Activated CD8-positive, alpha-beta T cell treated with anti-CD3 and anti-CD28 coated beads for 36 hours (primary cell): Measurements from ENCODE around the gene PRKCQ. TPM values are rescaled to one million over a fixed set of nuclear protein-coding genes. Genes with fewer than 3 reads are reported as not detected.
A peak's percentile ranks its signal among the peaks of the same experiment; 100 is the strongest.

Source experiments
- ATAC-seq: fragments of 200-7000 bp; cut with Tn5 transposase; one replicate; pipeline ENCODE4 v1.10.0; 2021; ENCODE audit warnings: mild to moderate bottlenecking, moderate library complexity
- CTCF ChIA-PET: fragments of 350-600 bp; sonication (Branson Sonifier 250); formaldehyde crosslinking; loops from one replicate; lab custom pipeline; 2021; ENCODE audit warnings: antibody characterized with exemption; lab: Charles Lee
- POLR2A ChIA-PET: fragments of 350-600 bp; sonication (Branson Sonifier 250); formaldehyde crosslinking; loops from one replicate; lab custom pipeline; 2021; ENCODE audit warnings: antibody characterized with exemption; lab: Charles Lee
- DNase-seq: peaks from one replicate; pipeline ENCODE4 v3.0.0-alpha.2; 2020
- H3K27ac Mint-ChIP-seq: one replicate; pipeline ENCODE4 v1.8.0; 2021; ENCODE audit warnings: mild to moderate bottlenecking, mixed read lengths
- H3K27me3 Mint-ChIP-seq: one replicate; pipeline ENCODE4 v1.8.0; 2021; ENCODE audit warnings: mixed read lengths
- H3K36me3 Mint-ChIP-seq: one replicate; pipeline ENCODE4 v1.8.0; 2021; ENCODE audit warnings: low read depth, mixed read lengths
- H3K4me1 Mint-ChIP-seq: one replicate; pipeline ENCODE4 v1.8.0; 2021; ENCODE audit warnings: low read depth, mixed read lengths
- H3K4me3 Mint-ChIP-seq: one replicate; pipeline ENCODE4 v1.8.0; 2021; ENCODE audit warnings: mild to moderate bottlenecking, moderate library complexity, mixed read lengths
- H3K9me3 Mint-ChIP-seq: one replicate; pipeline ENCODE4 v1.8.0; 2021; ENCODE audit warnings: mixed read lengths
- intact Hi-C: fragments of 100-400 bp; cut with micrococcal nuclease; formaldehyde crosslinking; loops from one replicate; pipeline ENCODE4 v1.10.0; 2022
- total RNA-seq, 2 experiments: library from RNA; stranded (reverse); gene quantifications; one replicate each; pipeline ENCODE4 v1.2.3, GENCODE V29; 2021
- TF ChIP-seq, protein P1 (sequence below): fragments of 200-600 bp; IDR thresholded peaks from one replicate; pipeline ENCODE4 v1.8.0; 2022; ENCODE audit warnings: antibody characterized with exemption, mild to moderate bottlenecking

PRKCQ gene
- total RNA-seq, 2 experiments from 2014 or later: 46.3 to 47.1 TPM

DNA sequence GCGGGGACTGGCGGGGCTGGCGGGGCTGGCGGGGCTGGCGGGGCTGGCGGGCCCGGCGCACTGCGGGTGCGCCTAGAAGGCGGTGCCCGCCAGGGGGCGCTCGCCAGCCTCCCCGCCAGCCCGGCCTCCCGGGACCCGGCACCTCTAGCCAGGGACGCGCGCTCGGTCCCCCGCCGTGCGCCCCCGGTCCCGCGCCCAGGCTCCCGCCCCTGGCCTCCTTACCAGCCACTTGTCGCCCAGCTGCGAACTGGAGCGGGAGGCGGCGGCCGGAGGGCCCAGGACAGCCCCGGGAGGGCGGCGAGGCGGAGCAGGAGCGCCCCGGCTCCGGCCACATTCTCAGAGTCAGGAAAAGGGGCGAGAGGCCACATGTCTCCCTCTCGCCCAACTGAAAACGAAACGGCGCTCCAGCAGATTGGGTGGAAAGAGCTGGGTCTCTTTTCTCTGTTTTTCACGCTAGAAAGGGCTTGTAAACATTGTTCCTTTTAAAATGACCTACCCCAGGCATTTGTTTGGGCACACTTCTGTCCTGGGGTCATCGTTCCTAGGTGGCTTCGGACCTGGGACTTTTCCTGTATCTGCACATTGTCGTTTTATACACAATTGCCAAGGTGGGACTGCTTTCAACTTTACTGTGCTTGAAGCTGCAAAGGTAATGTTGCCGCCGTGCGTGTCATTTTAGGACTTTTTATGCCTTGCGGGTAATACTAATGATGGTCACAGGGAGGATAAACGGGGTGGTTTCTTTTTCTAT lies 378 bp upstream of the PRKCQ start:
- H3K9me3 Mint-ChIP-seq: no peaks in the 10 kb centered on the region

DNA sequence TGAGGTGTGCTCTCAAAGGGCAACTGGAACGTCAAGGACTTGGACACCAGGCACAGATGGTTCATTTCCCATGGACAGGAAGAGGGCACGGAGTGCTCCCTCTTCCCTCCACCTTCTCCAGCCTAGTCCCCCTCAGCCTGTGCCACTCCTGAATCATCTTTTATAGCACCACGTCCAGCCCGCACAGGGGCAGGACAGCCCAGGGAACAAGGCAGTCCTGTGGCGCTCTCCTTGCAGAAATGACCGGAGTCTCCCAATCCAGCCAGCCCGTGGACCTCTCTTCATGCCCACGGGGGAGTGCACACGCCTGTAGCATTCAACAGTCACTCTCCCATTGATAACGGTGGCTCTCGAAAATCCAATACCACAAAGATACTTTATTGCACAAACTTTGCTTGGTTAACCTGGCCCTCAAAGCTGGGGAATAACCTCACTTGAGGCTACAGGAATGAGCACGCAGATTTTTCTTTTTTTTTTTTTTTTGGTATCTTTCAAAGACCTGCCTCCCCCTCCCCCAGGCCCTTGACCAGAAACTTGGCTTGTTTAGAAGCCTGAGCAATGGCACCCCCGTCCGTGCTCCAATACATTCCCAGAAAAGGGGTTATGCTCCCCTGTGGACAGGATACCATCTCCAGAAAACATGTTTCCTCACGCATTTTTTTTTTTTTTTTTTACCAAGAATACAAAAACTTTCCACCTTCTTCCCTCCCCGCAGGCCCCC lies 733 bp downstream of the PRKCQ start:
- Mint-ChIP-seq H3K27me3 (no peaks in the 10 kb centered on the region), H3K36me3 (peaks cover 68% of the 10 kb centered on the region), H3K9me3 (no peaks in the 10 kb centered on the region), H3K4me1 (peaks cover 47% of the 10 kb centered on the region), H3K27ac (peak overlapping the region; percentile 94), H3K4me3 (peak overlapping the region; percentile 85)
- DNase-seq (peak; percentile 70), ATAC-seq (peak; percentile 1)
- TF ChIP-seq, protein P1, sequence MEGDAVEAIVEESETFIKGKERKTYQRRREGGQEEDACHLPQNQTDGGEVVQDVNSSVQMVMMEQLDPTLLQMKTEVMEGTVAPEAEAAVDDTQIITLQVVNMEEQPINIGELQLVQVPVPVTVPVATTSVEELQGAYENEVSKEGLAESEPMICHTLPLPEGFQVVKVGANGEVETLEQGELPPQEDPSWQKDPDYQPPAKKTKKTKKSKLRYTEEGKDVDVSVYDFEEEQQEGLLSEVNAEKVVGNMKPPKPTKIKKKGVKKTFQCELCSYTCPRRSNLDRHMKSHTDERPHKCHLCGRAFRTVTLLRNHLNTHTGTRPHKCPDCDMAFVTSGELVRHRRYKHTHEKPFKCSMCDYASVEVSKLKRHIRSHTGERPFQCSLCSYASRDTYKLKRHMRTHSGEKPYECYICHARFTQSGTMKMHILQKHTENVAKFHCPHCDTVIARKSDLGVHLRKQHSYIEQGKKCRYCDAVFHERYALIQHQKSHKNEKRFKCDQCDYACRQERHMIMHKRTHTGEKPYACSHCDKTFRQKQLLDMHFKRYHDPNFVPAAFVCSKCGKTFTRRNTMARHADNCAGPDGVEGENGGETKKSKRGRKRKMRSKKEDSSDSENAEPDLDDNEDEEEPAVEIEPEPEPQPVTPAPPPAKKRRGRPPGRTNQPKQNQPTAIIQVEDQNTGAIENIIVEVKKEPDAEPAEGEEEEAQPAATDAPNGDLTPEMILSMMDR: no peak
- intact Hi-C loops: loop anchor here (2.0 to 5.0 kb wide), 3 partner anchors 37 to 87 kb away; no protein-coding TSS in a partner anchor
- POLR2A ChIA-PET: interaction anchor here (0.6 to 6.4 kb wide), 8 partner anchors 14 to 105 kb away, joined by 3 to 85 read pairs (median 12); no protein-coding TSS in a partner anchor
- CTCF ChIA-PET: interaction anchor here (1.0 to 4.2 kb wide), 6 partner anchors 21 to 162 kb away, joined by 3 to 32 read pairs (median 5); no protein-coding TSS in a partner anchor

More for the DNA sequence above, 378 bp upstream of the PRKCQ start:
- Mint-ChIP-seq H3K27me3 (no peaks in the 10 kb centered on the region), H3K4me1 (peaks cover 41% of the 10 kb centered on the region), H3K4me3 (peak overlapping the region; percentile 98), H3K36me3 (peaks cover 73% of the 10 kb centered on the region), H3K27ac (peak overlapping the region; percentile 98)
- POLR2A ChIA-PET: interaction anchor here (0.5 to 6.4 kb wide), 18 partner anchors 13 to 770 kb away, joined by 3 to 85 read pairs (median 6); no protein-coding TSS in a partner anchor
- TF ChIP-seq, protein P1: peak; percentile 40
- peak; percentile 56 for ATAC-seq
- peak; percentile 87 for DNase-seq
- CTCF ChIA-PET: interaction anchor here (0.6 to 4.3 kb wide), 33 partner anchors 9 to 164 kb away, joined by 3 to 45 read pairs (median 5); no protein-coding TSS in a partner anchor
- intact Hi-C loops: loop anchor here (2.0 to 10.0 kb wide), 5 partner anchors 20 to 526 kb away; no protein-coding TSS in a partner anchor

DNA sequence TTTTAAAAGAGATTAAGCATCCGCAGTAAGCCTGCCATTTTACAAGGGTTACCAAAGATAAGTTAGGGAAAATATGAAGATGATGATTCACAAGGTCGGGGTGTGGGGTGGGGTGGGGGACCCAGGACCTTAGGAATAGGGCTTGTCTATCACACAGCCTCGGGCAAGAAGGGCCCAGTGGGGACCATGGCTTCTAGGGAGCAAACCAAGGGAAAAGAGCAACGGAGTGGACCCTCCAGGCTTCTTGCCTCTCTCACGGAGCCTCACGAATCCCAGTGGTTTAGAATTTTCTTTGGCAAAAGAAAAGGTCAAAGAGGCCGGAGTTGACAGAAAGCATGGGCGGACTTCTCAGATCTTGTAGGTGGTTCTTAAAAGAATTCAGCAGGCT lies 1.3 kb downstream of the PRKCQ start:
- CTCF ChIA-PET: interaction anchor here (0.6 to 4.2 kb wide), 13 partner anchors 12 to 161 kb away, joined by 3 to 32 read pairs (median 5); no protein-coding TSS in a partner anchor
- intact Hi-C loops: loop anchor here (2.0 to 5.0 kb wide), 3 partner anchors 36 to 88 kb away; no protein-coding TSS in a partner anchor
- ATAC-seq (no peak), DNase-seq (no peak)
- peaks cover 52% of the 10 kb centered on the region for H3K4me1 Mint-ChIP-seq
- H3K9me3 Mint-ChIP-seq: no peaks in the 10 kb centered on the region
- H3K4me3 Mint-ChIP-seq: peak overlapping the region; percentile 85
- peak overlapping the region; percentile 94 for H3K27ac Mint-ChIP-seq
- H3K27me3 Mint-ChIP-seq: no peaks in the 10 kb centered on the region
- TF ChIP-seq, protein P1: no peak
- peaks cover 65% of the 10 kb centered on the region for H3K36me3 Mint-ChIP-seq
- POLR2A ChIA-PET: interaction anchor here (0.5 to 6.4 kb wide), 10 partner anchors 9 to 517 kb away, joined by 3 to 85 read pairs (median 4); no protein-coding TSS in a partner anchor

DNA sequence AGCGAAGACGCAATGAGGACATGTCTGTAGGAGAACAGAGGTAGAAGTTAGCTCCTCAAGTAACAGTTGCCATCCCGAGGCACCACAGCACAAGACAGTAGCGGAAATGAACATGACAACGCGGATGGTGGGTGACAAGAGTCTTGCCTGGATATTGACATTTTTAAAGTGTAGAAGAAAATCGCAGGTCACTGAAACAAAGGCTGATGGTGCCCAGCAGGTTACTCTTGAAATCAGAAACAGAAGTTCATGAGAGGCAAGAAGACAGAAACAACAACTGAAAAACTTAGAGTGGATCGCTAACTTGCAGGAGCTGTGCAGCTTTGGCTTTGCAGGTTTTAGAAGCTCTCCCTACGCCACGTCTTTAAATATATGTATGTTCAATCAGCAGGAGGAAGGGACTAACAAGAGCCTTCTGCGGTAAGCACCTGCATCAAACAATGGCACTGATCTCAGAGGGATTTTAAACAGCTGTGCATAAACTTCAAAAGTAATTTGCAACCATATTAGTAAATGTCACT lies 1.8 kb downstream of the PRKCQ start:
- ChIA-PET CTCF (interaction anchor here (0.6 to 2.1 kb wide), 17 partner anchors 11 to 161 kb away, joined by 3 to 11 read pairs (median 4); no protein-coding TSS in a partner anchor), POLR2A (interaction anchor here (0.5 to 1.4 kb wide), 12 partner anchors 9 to 517 kb away, joined by 3 to 10 read pairs (median 3); no protein-coding TSS in a partner anchor)
- no peaks in the 10 kb centered on the region for H3K9me3 Mint-ChIP-seq
- H3K36me3 Mint-ChIP-seq: peaks cover 65% of the 10 kb centered on the region
- peak overlapping the region; percentile 85 for H3K4me3 Mint-ChIP-seq
- DNase-seq (peak; percentile 66), ATAC-seq (peak; percentile 13)
- H3K27me3 Mint-ChIP-seq: no peaks in the 10 kb centered on the region
- peaks cover 54% of the 10 kb centered on the region for H3K4me1 Mint-ChIP-seq
- TF ChIP-seq, protein P1: no peak
- H3K27ac Mint-ChIP-seq: peak overlapping the region; percentile 94
- intact Hi-C loops: loop anchor here (2.0 to 5.0 kb wide), 3 partner anchors 36 to 88 kb away; no protein-coding TSS in a partner anchor
